OCI-LY1 (cell line): Measurements from ENCODE around the gene AP3S2.

Source experiments
- H2AFZ ChIP-seq: fragments of 200-600 bp; sonication (generic), shearing (Covaris generic); 2 replicates; pipeline ENCODE4 v1.6.0; 2014; ENCODE audit warnings: antibody characterized with exemption, mild to moderate bottlenecking, low read length
- H3F3A ChIP-seq: fragments of 200-600 bp; sonication (generic), shearing (Covaris generic); 2 replicates; pipeline ENCODE4 v1.6.0; 2014; ENCODE audit warnings: mild to moderate bottlenecking, antibody characterized with exemption, low read length, moderate library complexity; ENCODE audit not compliant: insufficient read depth
- H3K27ac ChIP-seq: fragments of 200-600 bp; sonication (generic); 2 replicates; pipeline ENCODE4 v1.5.1; 2014; ENCODE audit warnings: low read length, mixed run types, mild to moderate bottlenecking, low read depth; ENCODE audit not compliant: poor library complexity, severe bottlenecking
- H3K27me3 ChIP-seq: fragments of 200-600 bp; sonication (generic); 2 replicates; pipeline ENCODE4 v1.6.0; 2014; ENCODE audit warnings: antibody characterized with exemption, mild to moderate bottlenecking, low read length, moderate library complexity; ENCODE audit not compliant: insufficient read depth
- H3K36me3 ChIP-seq: fragments of 200-600 bp; sonication (generic); 2 replicates; pipeline ENCODE4 v1.6.1; 2014; ENCODE audit warnings: mild to moderate bottlenecking, antibody characterized with exemption, low read length, moderate library complexity, mixed read lengths; ENCODE audit not compliant: insufficient read depth
- H3K4me1 ChIP-seq: fragments of 200-600 bp; sonication (generic); 2 replicates; pipeline ENCODE4 v1.5.1; 2014; ENCODE audit warnings: mild to moderate bottlenecking, low read length, moderate library complexity; ENCODE audit not compliant: insufficient read depth, severe bottlenecking
- H3K4me2 ChIP-seq: fragments of 200-600 bp; sonication (generic), shearing (Covaris generic); 2 replicates; pipeline ENCODE4 v1.6.1; 2014; ENCODE audit warnings: low read length
- H3K4me3 ChIP-seq: fragments of 200-600 bp; sonication (generic); 2 replicates; pipeline ENCODE4 v1.5.1; 2014; ENCODE audit warnings: low read length, low read depth, mild to moderate bottlenecking, mixed read lengths; ENCODE audit not compliant: poor library complexity, severe bottlenecking
- H3K79me2 ChIP-seq: fragments of 200-600 bp; shearing (Covaris generic); 2 replicates; pipeline ENCODE4 v1.6.1; 2016; ENCODE audit warnings: mixed run types, low read length, mixed read lengths; ENCODE audit not compliant: insufficient read depth
- H3K9ac ChIP-seq: fragments of 200-600 bp; sonication (generic), shearing (Covaris generic); 2 replicates; pipeline ENCODE4 v1.6.1; 2014; ENCODE audit warnings: mild to moderate bottlenecking, low read length, mixed read lengths
- H3K9me2 ChIP-seq: fragments of 200-600 bp; sonication (generic), shearing (Covaris generic); 2 replicates; pipeline ENCODE4 v1.6.1; 2014; ENCODE audit warnings: low read depth, mild to moderate bottlenecking, low read length, mixed read lengths
- H3K9me3 ChIP-seq: fragments of 200-600 bp; shearing (Covaris generic); 2 replicates; pipeline ENCODE4 v1.6.1; 2014; ENCODE audit warnings: low read length, mixed read lengths
- H4K20me1 ChIP-seq: fragments of 200-600 bp; sonication (generic), shearing (Covaris generic); 2 replicates; pipeline ENCODE4 v1.6.0; 2016; ENCODE audit warnings: mild to moderate bottlenecking, low read length; ENCODE audit not compliant: insufficient read depth
- EZH2 ChIP-seq: fragments of 200-600 bp; sonication (generic), shearing (Covaris generic); IDR thresholded peaks from 2 replicates; pipeline ENCODE4 v1.8.0; 2017; ENCODE audit warnings: borderline replicate concordance, mixed run types, mild to moderate bottlenecking, antibody characterized with exemption, low read length, moderate library complexity, mixed read lengths
- TF ChIP-seq, protein P1 (sequence below): fragments of 200-600 bp; sonication (generic), shearing (Covaris generic); IDR thresholded peaks from 2 replicates; pipeline ENCODE4 v1.5.1; 2017; ENCODE audit warnings: mild to moderate bottlenecking, antibody characterized with exemption, low read length, moderate library complexity, mixed read lengths

Gene AP3S2

DNA sequence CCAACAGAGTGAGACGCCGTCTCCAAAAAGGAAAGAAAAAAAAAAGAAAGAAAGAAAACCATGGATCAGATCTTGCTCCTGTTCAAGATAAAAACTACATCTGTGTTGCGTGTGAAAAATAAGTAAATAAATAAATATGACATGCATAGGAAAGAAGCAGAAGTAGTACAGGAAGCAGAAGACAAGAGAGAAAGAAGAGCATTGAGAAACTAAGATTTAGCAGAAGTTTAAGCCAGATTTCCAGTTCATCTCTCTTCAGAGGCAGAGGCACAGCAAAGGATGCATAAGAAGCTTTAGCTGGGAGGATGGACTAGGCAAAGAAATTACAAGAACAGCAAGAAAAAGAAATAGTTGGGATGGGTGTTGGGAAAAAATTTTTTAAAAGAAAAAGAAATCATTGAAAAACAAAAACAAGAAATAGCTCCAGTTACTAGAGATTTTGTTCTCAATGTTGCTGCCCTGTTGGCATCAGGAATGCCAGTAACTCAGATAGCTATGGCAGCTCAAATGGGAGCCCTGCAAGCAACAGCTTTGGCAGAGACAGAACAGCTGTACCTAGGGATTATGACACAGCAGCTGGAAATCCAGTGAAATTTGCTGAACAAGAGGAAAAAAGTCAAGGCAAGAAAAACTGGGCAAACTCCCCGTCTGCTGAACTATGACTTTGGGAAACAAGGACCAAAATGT lies 17.3 kb downstream of the AP3S2 start:
- no peaks in the 10 kb centered on the region for H3K9me2 ChIP-seq
- H3K79me2 ChIP-seq = no peaks in the 10 kb centered on the region
- peaks cover 2% of the 10 kb centered on the region for H3K36me3 ChIP-seq
- no peaks in the 10 kb centered on the region for H3K27me3 ChIP-seq
- H3K4me1 ChIP-seq = no peaks in the 10 kb centered on the region
- no peak for TF ChIP-seq EZH2
- TF ChIP-seq, protein P1, sequence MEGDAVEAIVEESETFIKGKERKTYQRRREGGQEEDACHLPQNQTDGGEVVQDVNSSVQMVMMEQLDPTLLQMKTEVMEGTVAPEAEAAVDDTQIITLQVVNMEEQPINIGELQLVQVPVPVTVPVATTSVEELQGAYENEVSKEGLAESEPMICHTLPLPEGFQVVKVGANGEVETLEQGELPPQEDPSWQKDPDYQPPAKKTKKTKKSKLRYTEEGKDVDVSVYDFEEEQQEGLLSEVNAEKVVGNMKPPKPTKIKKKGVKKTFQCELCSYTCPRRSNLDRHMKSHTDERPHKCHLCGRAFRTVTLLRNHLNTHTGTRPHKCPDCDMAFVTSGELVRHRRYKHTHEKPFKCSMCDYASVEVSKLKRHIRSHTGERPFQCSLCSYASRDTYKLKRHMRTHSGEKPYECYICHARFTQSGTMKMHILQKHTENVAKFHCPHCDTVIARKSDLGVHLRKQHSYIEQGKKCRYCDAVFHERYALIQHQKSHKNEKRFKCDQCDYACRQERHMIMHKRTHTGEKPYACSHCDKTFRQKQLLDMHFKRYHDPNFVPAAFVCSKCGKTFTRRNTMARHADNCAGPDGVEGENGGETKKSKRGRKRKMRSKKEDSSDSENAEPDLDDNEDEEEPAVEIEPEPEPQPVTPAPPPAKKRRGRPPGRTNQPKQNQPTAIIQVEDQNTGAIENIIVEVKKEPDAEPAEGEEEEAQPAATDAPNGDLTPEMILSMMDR = no peak
- no peak overlapping the region for H3K4me2 ChIP-seq
- no peaks in the 10 kb centered on the region for H3F3A ChIP-seq
- H4K20me1 ChIP-seq = no peaks in the 10 kb centered on the region
- no peak overlapping the region for H2AFZ ChIP-seq
- H3K4me3 ChIP-seq = no peak overlapping the region
- no peaks in the 10 kb centered on the region for H3K9me3 ChIP-seq
- no peak overlapping the region for H3K27ac ChIP-seq
- H3K9ac ChIP-seq = no peak overlapping the region

DNA sequence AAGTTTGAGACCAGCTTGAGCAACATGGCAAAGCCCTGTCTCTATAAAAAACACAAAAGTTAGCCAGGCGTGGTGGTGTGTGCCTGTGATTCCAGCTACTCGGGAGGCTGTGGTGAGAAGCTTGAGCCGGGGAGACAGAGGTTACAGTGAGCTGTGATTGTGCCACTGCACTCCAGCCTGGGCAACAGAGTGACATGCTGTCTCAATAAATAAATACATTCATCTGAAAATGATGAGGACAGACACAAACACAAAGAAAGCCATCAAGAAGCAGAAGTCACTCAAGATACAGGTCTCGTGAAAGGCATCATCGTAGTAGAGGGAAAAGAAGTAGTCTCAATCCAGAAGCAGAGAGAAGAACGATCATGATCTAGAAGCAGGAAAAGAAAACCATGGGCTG lies 18.1 kb downstream of the AP3S2 start:
- Histone ChIP-seq H3K4me3 (no peak overlapping the region), H3K9ac (no peak overlapping the region), H4K20me1 (no peaks in the 10 kb centered on the region), H3K36me3 (peaks cover 10% of the 10 kb centered on the region), H3K4me2 (no peak overlapping the region), H3F3A (peaks cover 3% of the 10 kb centered on the region; the same call in 1 of the 2 replicates), H3K4me1 (no peaks in the 10 kb centered on the region), H3K9me3 (no peaks in the 10 kb centered on the region), H2AFZ (no peak overlapping the region), H3K27ac (no peak overlapping the region), H3K9me2 (no peaks in the 10 kb centered on the region), H3K27me3 (no peaks in the 10 kb centered on the region), H3K79me2 (no peaks in the 10 kb centered on the region)
- no peak for TF ChIP-seq EZH2
- TF ChIP-seq, protein P1 = no peak

DNA sequence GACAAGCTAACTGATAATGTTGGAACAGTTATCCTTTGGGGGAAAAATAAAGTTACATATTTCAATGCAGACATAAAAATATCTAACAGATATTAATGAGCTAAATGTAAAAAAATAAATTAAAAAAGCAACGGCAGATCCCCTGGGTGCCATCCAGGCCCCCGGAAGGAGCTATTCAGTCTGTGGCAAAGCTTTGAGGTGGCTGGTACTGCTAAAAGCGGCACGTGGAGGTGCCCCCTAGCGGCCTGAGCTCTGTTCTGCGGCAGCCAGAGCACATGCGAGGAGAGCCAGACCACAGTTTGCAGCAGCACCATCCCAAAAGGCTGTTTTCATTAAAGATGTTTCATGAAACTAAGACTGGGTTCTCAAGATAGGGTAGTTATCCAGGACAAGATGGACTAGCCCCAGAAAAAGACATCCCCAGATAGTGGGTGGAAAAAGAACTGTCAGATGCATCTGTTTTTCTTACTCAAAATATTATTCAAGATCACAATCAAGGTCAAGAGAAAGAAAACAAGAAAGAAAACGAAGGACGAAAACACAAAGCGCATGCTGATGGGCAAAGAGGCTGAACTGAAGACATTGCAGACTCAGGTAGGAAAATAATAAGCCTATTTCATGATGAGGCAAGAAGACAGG lies 18.7 kb downstream of the AP3S2 start:
- Histone ChIP-seq H3K79me2 (no peaks in the 10 kb centered on the region), H2AFZ (no peak overlapping the region), H3K9ac (no peak overlapping the region), H3K36me3 (peaks cover 17% of the 10 kb centered on the region), H3F3A (peaks cover 3% of the 10 kb centered on the region; the same call in 1 of the 2 replicates), H3K9me3 (no peaks in the 10 kb centered on the region), H4K20me1 (no peaks in the 10 kb centered on the region), H3K27ac (no peak overlapping the region), H3K27me3 (no peaks in the 10 kb centered on the region), H3K4me2 (no peak overlapping the region), H3K9me2 (no peaks in the 10 kb centered on the region), H3K4me1 (no peaks in the 10 kb centered on the region), H3K4me3 (no peak overlapping the region)
- no peak for TF ChIP-seq EZH2
- TF ChIP-seq, protein P1 = peak; percentile 97
